ENCODE data around the gene RBPJ.

RBPJ gene

GRCh38 chr4:26459756-26460530 is 139.1 kb downstream of the RBPJ start:
- H3K4me1 ChIP-seq (ENCODE audit: insufficient read depth, poor library complexity, severe bottlenecking), result no peaks in the 10 kb centered on the region
- DNase-seq (ENCODE audit: low spot score) (no peak), ATAC-seq (ENCODE audit: low read depth) (no peak)
- no peaks in the 10 kb centered on the region for H3K27me3 ChIP-seq (ENCODE audit: insufficient read depth, poor library complexity, severe bottlenecking)
- TF ChIP-seq CTCF (IDR thresholded peaks at IDR 0.05; ENCODE audit: poor library complexity, severe bottlenecking), result no peak
- H3K27ac ChIP-seq (ENCODE audit: poor library complexity, severe bottlenecking), result no peak overlapping the region
- H3K36me3 ChIP-seq (ENCODE audit: low read depth), result no peaks in the 10 kb centered on the region
- H3K9me3 ChIP-seq (ENCODE audit: severe bottlenecking), result no peaks in the 10 kb centered on the region
- no peak overlapping the region for H3K4me3 ChIP-seq (ENCODE audit: severe bottlenecking)

GRCh38 chr4:26462874-26463273 is 142.1 kb downstream of the RBPJ start:
- no peak for TF ChIP-seq CTCF (IDR thresholded peaks at IDR 0.05; ENCODE audit: poor library complexity, severe bottlenecking)
- Histone ChIP-seq H3K4me3 (ENCODE audit: severe bottlenecking) (no peak overlapping the region), H3K36me3 (ENCODE audit: low read depth) (no peaks in the 10 kb centered on the region), H3K27me3 (ENCODE audit: insufficient read depth, poor library complexity, severe bottlenecking) (no peaks in the 10 kb centered on the region), H3K9me3 (ENCODE audit: severe bottlenecking) (no peaks in the 10 kb centered on the region), H3K27ac (ENCODE audit: poor library complexity, severe bottlenecking) (no peak overlapping the region), H3K4me1 (ENCODE audit: insufficient read depth, poor library complexity, severe bottlenecking) (no peaks in the 10 kb centered on the region)
- no peak for ATAC-seq (ENCODE audit: low read depth)
- DNase-seq (ENCODE audit: low spot score), result no peak

- H3K9me3 ChIP-seq (ENCODE audit: severe bottlenecking), result no peaks in the 10 kb centered on the region
- no peaks in the 10 kb centered on the region for H3K27me3 ChIP-seq (ENCODE audit: insufficient read depth, poor library complexity, severe bottlenecking)
- H3K4me1 ChIP-seq (ENCODE audit: insufficient read depth, poor library complexity, severe bottlenecking), result no peaks in the 10 kb centered on the region
- H3K27ac ChIP-seq (ENCODE audit: poor library complexity, severe bottlenecking), result no peak overlapping the region
- no peak for DNase-seq (ENCODE audit: low spot score)
- ATAC-seq (ENCODE audit: low read depth), result no peak
- H3K4me3 ChIP-seq (ENCODE audit: severe bottlenecking), result no peak overlapping the region
- no peak for TF ChIP-seq CTCF (IDR thresholded peaks at IDR 0.05; ENCODE audit: poor library complexity, severe bottlenecking)
- H3K36me3 ChIP-seq (ENCODE audit: low read depth), result no peaks in the 10 kb centered on the region
Observed at GRCh38 chr4:26463386-26463785, 142.6 kb downstream of the RBPJ start.

GRCh38 chr4:26464420-26465095 is 143.7 kb downstream of the RBPJ start:
- TF ChIP-seq CTCF (IDR thresholded peaks at IDR 0.05; ENCODE audit: poor library complexity, severe bottlenecking), result no peak
- H3K4me1 ChIP-seq (ENCODE audit: insufficient read depth, poor library complexity, severe bottlenecking), result no peaks in the 10 kb centered on the region
- no peak overlapping the region for H3K27ac ChIP-seq (ENCODE audit: poor library complexity, severe bottlenecking)
- no peaks in the 10 kb centered on the region for H3K36me3 ChIP-seq (ENCODE audit: low read depth)
- H3K9me3 ChIP-seq (ENCODE audit: severe bottlenecking), result no peaks in the 10 kb centered on the region
- ATAC-seq (ENCODE audit: low read depth), result no peak
- no peaks in the 10 kb centered on the region for H3K27me3 ChIP-seq (ENCODE audit: insufficient read depth, poor library complexity, severe bottlenecking)
- DNase-seq (ENCODE audit: low spot score), result no peak
- no peak overlapping the region for H3K4me3 ChIP-seq (ENCODE audit: severe bottlenecking)
